A549 (cell line): ENCODE results near the gene ZSCAN16. TPM values are rescaled to one million over a fixed set of nuclear protein-coding genes. Genes with fewer than 3 reads are reported as not detected.

ENCODE experiments used
- polyA plus RNA-seq, 4 experiments: library from polyadenylated mRNA; depleted of rRNA in 3 of 4; stranded (reverse); fragments of >200 nt; fragmentation: RNase III in 1 of 4; extraction: RNeasy Plus Mini Kit Qiagen cat#74134 plus additional on column Dnase treatment in 1 of 4; gene quantifications; 2 replicates in 3 of 4; 3 replicates in 1 of 4; pipeline ENCODE4 v1.2.3, GENCODE V29; 2011 to 2017

ZSCAN16 gene
- polyA plus RNA-seq, 2 of the 4 experiments (the other 2 are of a cell fraction): 5.7 to 6.0 TPM

Other genes with a start within 250 kb of the ZSCAN16 start
- gene OR2B2, start 212.2 kb upstream of the ZSCAN16 start, polyA plus RNA-seq (2011; rRNA removed): not detected in 2 replicates
- gene OR2B2, start 212.2 kb upstream of the ZSCAN16 start, polyA plus RNA-seq (2017; fragmentation: RNase III; extraction: RNeasy Plus Mini Kit Qiagen cat#74134 plus additional on column Dnase treatment): not detected in 3 replicates
- 0.59 and 0.85 TPM in 2 replicates for gene OR2B6, start 167.4 kb upstream of the ZSCAN16 start, polyA plus RNA-seq (2011; rRNA removed)
- gene OR2B6, start 167.4 kb upstream of the ZSCAN16 start, polyA plus RNA-seq (2017; fragmentation: RNase III; extraction: RNeasy Plus Mini Kit Qiagen cat#74134 plus additional on column Dnase treatment): 0.11 to 0.24 TPM (median 0.18 TPM) in 3 replicates
- 0.71 and 0.72 TPM in 2 replicates for gene ZNF165, start 44.0 kb upstream of the ZSCAN16 start, polyA plus RNA-seq (2011; rRNA removed)
- 0.62 to 0.76 TPM (median 0.63 TPM) in 3 replicates for gene ZNF165, start 44.0 kb upstream of the ZSCAN16 start, polyA plus RNA-seq (2017; fragmentation: RNase III; extraction: RNeasy Plus Mini Kit Qiagen cat#74134 plus additional on column Dnase treatment)
- 8.9 and 16.2 TPM in 2 replicates for gene ZKSCAN8, start 17.3 kb downstream of the ZSCAN16 start, polyA plus RNA-seq (2011; rRNA removed)
- 6.9 to 8.5 TPM (median 8.4 TPM) in 3 replicates for gene ZKSCAN8, start 17.3 kb downstream of the ZSCAN16 start, polyA plus RNA-seq (2017; fragmentation: RNase III; extraction: RNeasy Plus Mini Kit Qiagen cat#74134 plus additional on column Dnase treatment)
- 16.2 and 18.4 TPM in 2 replicates for gene ZSCAN9, start 100.7 kb downstream of the ZSCAN16 start, polyA plus RNA-seq (2011; rRNA removed)
- gene ZSCAN9, start 100.7 kb downstream of the ZSCAN16 start, polyA plus RNA-seq (2017; fragmentation: RNase III; extraction: RNeasy Plus Mini Kit Qiagen cat#74134 plus additional on column Dnase treatment): 7.2 to 8.1 TPM (median 7.7 TPM) in 3 replicates
- gene ZKSCAN4, start 127.7 kb downstream of the ZSCAN16 start, polyA plus RNA-seq (2011; rRNA removed): 2.3 TPM in 2 replicates
- gene ZKSCAN4, start 127.7 kb downstream of the ZSCAN16 start, polyA plus RNA-seq (2017; fragmentation: RNase III; extraction: RNeasy Plus Mini Kit Qiagen cat#74134 plus additional on column Dnase treatment): 1.7 to 2.1 TPM (median 1.8 TPM) in 3 replicates
- gene NKAPL, start 134.7 kb downstream of the ZSCAN16 start, polyA plus RNA-seq (2011; rRNA removed): not detected in 2 replicates
- not detected in 3 replicates for gene NKAPL, start 134.7 kb downstream of the ZSCAN16 start, polyA plus RNA-seq (2017; fragmentation: RNase III; extraction: RNeasy Plus Mini Kit Qiagen cat#74134 plus additional on column Dnase treatment)
- 10.1 and 11.2 TPM in 2 replicates for gene ZSCAN26, start 142.5 kb downstream of the ZSCAN16 start, polyA plus RNA-seq (2011; rRNA removed)
- 5.0 to 6.2 TPM (median 5.9 TPM) in 3 replicates for gene ZSCAN26, start 142.5 kb downstream of the ZSCAN16 start, polyA plus RNA-seq (2017; fragmentation: RNase III; extraction: RNeasy Plus Mini Kit Qiagen cat#74134 plus additional on column Dnase treatment)
- 5.2 and 7.0 TPM in 2 replicates for gene PGBD1, start 157.0 kb downstream of the ZSCAN16 start, polyA plus RNA-seq (2011; rRNA removed)
- 3.7 to 4.1 TPM (median 3.7 TPM) in 3 replicates for gene PGBD1, start 157.0 kb downstream of the ZSCAN16 start, polyA plus RNA-seq (2017; fragmentation: RNase III; extraction: RNeasy Plus Mini Kit Qiagen cat#74134 plus additional on column Dnase treatment)
- 4.0 and 4.8 TPM in 2 replicates for gene ZSCAN31, start 211.5 kb downstream of the ZSCAN16 start, polyA plus RNA-seq (2011; rRNA removed)
- gene ZSCAN31, start 211.5 kb downstream of the ZSCAN16 start, polyA plus RNA-seq (2017; fragmentation: RNase III; extraction: RNeasy Plus Mini Kit Qiagen cat#74134 plus additional on column Dnase treatment): 3.0 to 3.6 TPM (median 3.1 TPM) in 3 replicates
- gene ZKSCAN3, start 225.3 kb downstream of the ZSCAN16 start, polyA plus RNA-seq (2011; rRNA removed): 2.7 and 3.5 TPM in 2 replicates
- 1.5 to 1.6 TPM (median 1.6 TPM) in 3 replicates for gene ZKSCAN3, start 225.3 kb downstream of the ZSCAN16 start, polyA plus RNA-seq (2017; fragmentation: RNase III; extraction: RNeasy Plus Mini Kit Qiagen cat#74134 plus additional on column Dnase treatment)